HL-60 (cell line): ENCODE results near the gene DNAJC17.

Experiments
- DNase-seq, 2 experiments: peaks; one replicate each; pipeline ENCODE4 v3.0.0-alpha.2; 2010 to 2020; ENCODE audit warnings: low read depth in 1 of 2, low spot score in 1 of 2
- H3K27ac ChIP-seq: fragments of 250-450 bp; sonication (Bioruptor Pico); replicated peaks from 2 replicates; pipeline ENCODE4 v1.5.1; 2020; ENCODE audit warnings: mild to moderate bottlenecking, moderate library complexity
- H3K27me3 ChIP-seq: fragments of 250-450 bp; sonication (Bioruptor Pico); 2 replicates; pipeline ENCODE4 v1.5.1; 2021; ENCODE audit warnings: mild to moderate bottlenecking, moderate library complexity; ENCODE audit not compliant: insufficient read depth, poor library complexity, severe bottlenecking
- H3K4me3 ChIP-seq: replicated peaks from 2 replicates; pipeline ENCODE4 v1.5.1; 2011; ENCODE audit warnings: mild to moderate bottlenecking, control low read depth, low read length; ENCODE audit not compliant: insufficient read depth
- CTCF ChIP-seq: IDR thresholded peaks from one replicate; pipeline ENCODE4 v1.5.1; 2011; ENCODE audit warnings: low read length, control low read depth, inconsistent platforms; ENCODE audit not compliant: insufficient read depth
- GABPA ChIP-seq: IDR thresholded peaks from 2 replicates; pipeline ENCODE4 v1.6.1; 2012; ENCODE audit warnings: low read depth
- POLR2AphosphoS5 ChIP-seq: IDR thresholded peaks from 2 replicates; pipeline ENCODE4 v1.6.1; 2012; ENCODE audit warnings: low read depth
- REST ChIP-seq: IDR thresholded peaks from 2 replicates; pipeline ENCODE4 v1.6.1; 2012; ENCODE audit warnings: low read depth; ENCODE audit not compliant: insufficient replicate concordance
- SPI1 ChIP-seq: IDR thresholded peaks from 2 replicates; pipeline ENCODE4 v1.6.1; 2012; ENCODE audit warnings: low read depth, mild to moderate bottlenecking, borderline replicate concordance

Gene DNAJC17

GRCh38 chr15:40762919-40763800 is 44.1 kb downstream of the DNAJC17 start:
- peak; percentile 58; the same call in 1 of the 2 replicates for TF ChIP-seq SPI1
- TF ChIP-seq REST: no peak
- no peak for TF ChIP-seq POLR2AphosphoS5
- no peak for TF ChIP-seq CTCF
- no peak; the same call in 1 of the 2 replicates for TF ChIP-seq GABPA
- H3K4me3 ChIP-seq: peak overlapping the region; percentile 89
- peak overlapping the region; percentile 89 for H3K27ac ChIP-seq
- no peaks in the 10 kb centered on the region for H3K27me3 ChIP-seq
- DNase-seq: peak; percentile 45 to 46

GRCh38 chr15:40759961-40760360 is 47.3 kb downstream of the DNAJC17 start:
- no peaks in the 10 kb centered on the region for H3K27me3 ChIP-seq
- no peak for TF ChIP-seq CTCF
- TF ChIP-seq SPI1: no peak
- no peak for TF ChIP-seq REST
- TF ChIP-seq POLR2AphosphoS5: no peak
- TF ChIP-seq GABPA: no peak
- H3K4me3 ChIP-seq: no peak overlapping the region
- no peak overlapping the region for H3K27ac ChIP-seq
- no peak for DNase-seq

GRCh38 chr15:40756938-40757337 is 50.3 kb downstream of the DNAJC17 start:
- Histone ChIP-seq H3K27me3 (no peaks in the 10 kb centered on the region), H3K27ac (no peak overlapping the region), H3K4me3 (no peak overlapping the region)
- TF ChIP-seq REST (no peak), POLR2AphosphoS5 (no peak), CTCF (no peak), GABPA (no peak), SPI1 (no peak)
- no peak for DNase-seq
